ENCODE results near the gene HLCS.

DNA sequence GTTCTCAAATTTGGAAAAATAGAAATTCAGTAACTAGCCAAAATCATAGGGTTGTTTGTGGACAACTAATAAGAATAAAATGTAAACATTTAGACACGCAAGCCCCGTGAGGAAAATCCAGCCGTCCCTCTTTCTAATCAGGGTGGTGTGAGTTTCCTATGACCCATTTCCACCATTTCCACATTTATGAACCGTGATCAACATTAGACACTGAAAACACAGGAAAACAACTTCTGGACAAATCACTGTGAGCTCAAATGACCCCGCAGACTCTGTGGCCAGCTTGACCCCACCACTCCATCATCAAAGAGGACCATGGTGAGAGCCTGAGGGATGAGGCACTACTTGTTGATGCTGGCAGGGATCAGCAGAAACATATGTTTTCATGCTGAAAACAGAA, 166.6 kb downstream of the HLCS start:
- TF ChIP-seq CHD2 (IDR thresholded peaks at IDR 0.05; ENCODE audit: low read length, partially characterized antibody) (no peak), POLR2AphosphoS5 (IDR thresholded peaks at IDR 0.05; ENCODE audit: low read depth, low read length) (no peak), SIN3A (IDR thresholded peaks at IDR 0.05; ENCODE audit: borderline replicate concordance, low read depth, low read length) (no peak), RFX5 (IDR thresholded peaks at IDR 0.05; ENCODE audit: low read length) (no peak), TEAD4 (IDR thresholded peaks at IDR 0.05; ENCODE audit: borderline replicate concordance, insufficient read depth) (no peak), RCOR1 (IDR thresholded peaks at IDR 0.05; ENCODE audit: low read length) (no peak)
- TF ChIP-seq, protein P1, sequence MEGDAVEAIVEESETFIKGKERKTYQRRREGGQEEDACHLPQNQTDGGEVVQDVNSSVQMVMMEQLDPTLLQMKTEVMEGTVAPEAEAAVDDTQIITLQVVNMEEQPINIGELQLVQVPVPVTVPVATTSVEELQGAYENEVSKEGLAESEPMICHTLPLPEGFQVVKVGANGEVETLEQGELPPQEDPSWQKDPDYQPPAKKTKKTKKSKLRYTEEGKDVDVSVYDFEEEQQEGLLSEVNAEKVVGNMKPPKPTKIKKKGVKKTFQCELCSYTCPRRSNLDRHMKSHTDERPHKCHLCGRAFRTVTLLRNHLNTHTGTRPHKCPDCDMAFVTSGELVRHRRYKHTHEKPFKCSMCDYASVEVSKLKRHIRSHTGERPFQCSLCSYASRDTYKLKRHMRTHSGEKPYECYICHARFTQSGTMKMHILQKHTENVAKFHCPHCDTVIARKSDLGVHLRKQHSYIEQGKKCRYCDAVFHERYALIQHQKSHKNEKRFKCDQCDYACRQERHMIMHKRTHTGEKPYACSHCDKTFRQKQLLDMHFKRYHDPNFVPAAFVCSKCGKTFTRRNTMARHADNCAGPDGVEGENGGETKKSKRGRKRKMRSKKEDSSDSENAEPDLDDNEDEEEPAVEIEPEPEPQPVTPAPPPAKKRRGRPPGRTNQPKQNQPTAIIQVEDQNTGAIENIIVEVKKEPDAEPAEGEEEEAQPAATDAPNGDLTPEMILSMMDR (IDR thresholded peaks at IDR 0.05) = no peak
- TF ChIP-seq, protein P2, sequence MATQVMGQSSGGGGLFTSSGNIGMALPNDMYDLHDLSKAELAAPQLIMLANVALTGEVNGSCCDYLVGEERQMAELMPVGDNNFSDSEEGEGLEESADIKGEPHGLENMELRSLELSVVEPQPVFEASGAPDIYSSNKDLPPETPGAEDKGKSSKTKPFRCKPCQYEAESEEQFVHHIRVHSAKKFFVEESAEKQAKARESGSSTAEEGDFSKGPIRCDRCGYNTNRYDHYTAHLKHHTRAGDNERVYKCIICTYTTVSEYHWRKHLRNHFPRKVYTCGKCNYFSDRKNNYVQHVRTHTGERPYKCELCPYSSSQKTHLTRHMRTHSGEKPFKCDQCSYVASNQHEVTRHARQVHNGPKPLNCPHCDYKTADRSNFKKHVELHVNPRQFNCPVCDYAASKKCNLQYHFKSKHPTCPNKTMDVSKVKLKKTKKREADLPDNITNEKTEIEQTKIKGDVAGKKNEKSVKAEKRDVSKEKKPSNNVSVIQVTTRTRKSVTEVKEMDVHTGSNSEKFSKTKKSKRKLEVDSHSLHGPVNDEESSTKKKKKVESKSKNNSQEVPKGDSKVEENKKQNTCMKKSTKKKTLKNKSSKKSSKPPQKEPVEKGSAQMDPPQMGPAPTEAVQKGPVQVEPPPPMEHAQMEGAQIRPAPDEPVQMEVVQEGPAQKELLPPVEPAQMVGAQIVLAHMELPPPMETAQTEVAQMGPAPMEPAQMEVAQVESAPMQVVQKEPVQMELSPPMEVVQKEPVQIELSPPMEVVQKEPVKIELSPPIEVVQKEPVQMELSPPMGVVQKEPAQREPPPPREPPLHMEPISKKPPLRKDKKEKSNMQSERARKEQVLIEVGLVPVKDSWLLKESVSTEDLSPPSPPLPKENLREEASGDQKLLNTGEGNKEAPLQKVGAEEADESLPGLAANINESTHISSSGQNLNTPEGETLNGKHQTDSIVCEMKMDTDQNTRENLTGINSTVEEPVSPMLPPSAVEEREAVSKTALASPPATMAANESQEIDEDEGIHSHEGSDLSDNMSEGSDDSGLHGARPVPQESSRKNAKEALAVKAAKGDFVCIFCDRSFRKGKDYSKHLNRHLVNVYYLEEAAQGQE (IDR thresholded peaks at IDR 0.05; ENCODE audit: low read depth, low read length) = no peak
- TF ChIP-seq, protein P3, sequence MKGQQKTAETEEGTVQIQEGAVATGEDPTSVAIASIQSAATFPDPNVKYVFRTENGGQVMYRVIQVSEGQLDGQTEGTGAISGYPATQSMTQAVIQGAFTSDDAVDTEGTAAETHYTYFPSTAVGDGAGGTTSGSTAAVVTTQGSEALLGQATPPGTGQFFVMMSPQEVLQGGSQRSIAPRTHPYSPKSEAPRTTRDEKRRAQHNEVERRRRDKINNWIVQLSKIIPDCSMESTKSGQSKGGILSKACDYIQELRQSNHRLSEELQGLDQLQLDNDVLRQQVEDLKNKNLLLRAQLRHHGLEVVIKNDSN (IDR thresholded peaks at IDR 0.05; ENCODE audit: borderline replicate concordance, low read depth) = no peak
